PC-3 (cell line): ENCODE data around the gene LRRC56. TPM values are rescaled to one million over a fixed set of nuclear protein-coding genes. Genes with fewer than 3 reads are reported as not detected.
A peak's percentile ranks its signal among the peaks of the same experiment; 100 is the strongest.

Experiments
- ATAC-seq: fragments of 200-7000 bp; cut with Tn5 transposase; 2 replicates; pipeline ENCODE4 v1.9.1; 2020; ENCODE audit warnings: mild to moderate bottlenecking, moderate library complexity
- BruUV-seq: library from RNA; stranded (reverse); fragments of 400-500 nt; replicated peaks from 2 replicates; lab custom pipeline; 2021; lab: Mats Ljungman, UMichigan
- CTCF ChIA-PET: fragments of 300-600 bp; sonication (Branson Sonifier 250); formaldehyde crosslinking; loops from one replicate; lab custom pipeline; 2022; ENCODE audit warnings: antibody characterized with exemption; lab: Charles Lee
- POLR2A ChIA-PET: fragments of 300-600 bp; sonication (Branson Sonifier 250); formaldehyde crosslinking; loops from one replicate; lab custom pipeline; 2022; ENCODE audit warnings: antibody characterized with exemption; ENCODE audit not compliant: unreplicated experiment; lab: Charles Lee
- DNase-seq: peaks from one replicate; pipeline ENCODE4 v3.0.0-alpha.2; 2015
- H2AFZ ChIP-seq: fragments of 300-600 bp; sonication (generic); 2 replicates; pipeline ENCODE4 v1.6.0; 2016; ENCODE audit warnings: antibody characterized with exemption, low read length
- H3F3A ChIP-seq: fragments of 300-600 bp; sonication (generic); one replicate; pipeline ENCODE4 v1.6.0; 2017; ENCODE audit warnings: antibody characterized with exemption, low read length, control low read depth, mild to moderate bottlenecking; ENCODE audit not compliant: unreplicated experiment
- H3K27ac ChIP-seq: fragments of 300-600 bp; sonication (generic); 2 replicates; pipeline ENCODE4 v1.5.1; 2016; ENCODE audit warnings: mild to moderate bottlenecking, low read length
- H3K27me3 ChIP-seq: fragments of 300-600 bp; sonication (generic); 2 replicates; pipeline ENCODE4 v1.6.1; 2016; ENCODE audit warnings: low read length, mixed read lengths
- H3K36me3 ChIP-seq: fragments of 300-600 bp; sonication (generic); 2 replicates; pipeline ENCODE4 v1.6.1; 2016; ENCODE audit warnings: low read depth, mixed run types, low read length, mixed read lengths
- H3K4me1 ChIP-seq: fragments of 300-600 bp; sonication (generic); 2 replicates; pipeline ENCODE4 v1.5.1; 2016; ENCODE audit warnings: low read length; ENCODE audit not compliant: insufficient read depth
- H3K4me2 ChIP-seq: fragments of 300-600 bp; sonication (generic); 2 replicates; pipeline ENCODE4 v1.6.0; 2016; ENCODE audit warnings: low read length
- H3K4me3 ChIP-seq: fragments of 300-600 bp; sonication (generic); 2 replicates; pipeline ENCODE4 v1.5.1; 2016; ENCODE audit warnings: mild to moderate bottlenecking, low read length, mixed read lengths
- H3K79me2 ChIP-seq: fragments of 300-600 bp; sonication (generic); 2 replicates; pipeline ENCODE4 v1.6.1; 2017; ENCODE audit warnings: low read length, mixed read lengths
- H3K9ac ChIP-seq: fragments of 300-600 bp; sonication (generic); 2 replicates; pipeline ENCODE4 v1.6.0; 2016; ENCODE audit warnings: mild to moderate bottlenecking, low read length
- H3K9me2 ChIP-seq: fragments of 300-600 bp; sonication (generic); replicated peaks from 2 replicates; pipeline ENCODE4 v1.6.1; 2016; ENCODE audit warnings: mixed run types, low read length, mixed read lengths
- H3K9me3 ChIP-seq: fragments of 300-600 bp; sonication (generic); 2 replicates; pipeline ENCODE4 v1.6.1; 2016; ENCODE audit warnings: low read length, mixed read lengths
- H4K20me1 ChIP-seq: fragments of 300-600 bp; sonication (generic); 2 replicates; pipeline ENCODE4 v1.6.1; 2016; ENCODE audit warnings: low read length, mixed read lengths
- CTCF ChIP-seq: fragments of 300-600 bp; sonication (generic); conservative IDR thresholded peaks from 2 replicates; pipeline ENCODE4 v1.5.1; 2017; ENCODE audit warnings: antibody characterized with exemption, low read depth, mild to moderate bottlenecking, low read length
- EZH2 ChIP-seq: fragments of 300-600 bp; sonication (generic); IDR thresholded peaks from one replicate; pipeline ENCODE4 v1.6.1; 2017; ENCODE audit warnings: antibody characterized with exemption, mild to moderate bottlenecking, low read length; ENCODE audit not compliant: unreplicated experiment
- EZH2phosphoT487 ChIP-seq: fragments of 300-600 bp; sonication (generic); IDR thresholded peaks from 2 replicates; pipeline ENCODE4 v1.6.1; 2018; ENCODE audit warnings: mild to moderate bottlenecking, antibody characterized with exemption, low read length, borderline replicate concordance
- intact Hi-C: fragments of 100-400 bp; cut with micrococcal nuclease; formaldehyde crosslinking; loops from 2 replicates; pipeline ENCODE4 v1.9.0; 2023
- total RNA-seq: library from RNA; depleted of rRNA; stranded (reverse); fragments of >200 nt; gene quantifications from 2 replicates; pipeline ENCODE4 v1.2.3, GENCODE V29; 2014

The LRRC56 gene
- total RNA-seq, 1 experiment from 2014 or later: 1.5 TPM

GRCh38 chr11:532527-532985 lies 4.8 kb upstream of the LRRC56 start:
- H3K4me3 ChIP-seq: no peak overlapping the region
- H3F3A ChIP-seq: no peaks in the 10 kb centered on the region
- peaks cover 12% of the 10 kb centered on the region for H3K4me1 ChIP-seq
- H3K79me2 ChIP-seq: peaks cover 16% of the 10 kb centered on the region
- no peaks in the 10 kb centered on the region for H3K9me3 ChIP-seq
- intact Hi-C loops: no loop called here
- ChIA-PET CTCF (no interaction called here), POLR2A (no interaction called here)
- no peaks in the 10 kb centered on the region for H3K27me3 ChIP-seq
- no peak overlapping the region for H3K4me2 ChIP-seq
- no peak overlapping the region for H3K9ac ChIP-seq
- peaks cover 4% of the 10 kb centered on the region; the same call in 1 of the 2 replicates for H4K20me1 ChIP-seq
- no peak overlapping the region for H2AFZ ChIP-seq
- H3K27ac ChIP-seq: no peak overlapping the region
- TF ChIP-seq EZH2phosphoT487: no peak
- no peak for TF ChIP-seq EZH2
- no peak for TF ChIP-seq CTCF
- BruUV-seq: no TSS peak
- no peaks in the 10 kb centered on the region for H3K9me2 ChIP-seq
- DNase-seq (no peak), ATAC-seq (no peak)
- H3K36me3 ChIP-seq: no peaks in the 10 kb centered on the region

GRCh38 chr11:532986-533585 lies 4.2 kb upstream of the LRRC56 start:
- Histone ChIP-seq H3F3A (no peaks in the 10 kb centered on the region), H3K9me2 (no peaks in the 10 kb centered on the region), H3K4me2 (no peak overlapping the region), H3K27me3 (no peaks in the 10 kb centered on the region), H2AFZ (no peak overlapping the region), H3K36me3 (no peaks in the 10 kb centered on the region), H3K4me1 (peaks cover 17% of the 10 kb centered on the region), H3K4me3 (no peak overlapping the region), H3K9me3 (no peaks in the 10 kb centered on the region), H3K27ac (no peak overlapping the region), H3K9ac (no peak overlapping the region), H3K79me2 (peaks cover 16% of the 10 kb centered on the region), H4K20me1 (peaks cover 4% of the 10 kb centered on the region; the same call in 1 of the 2 replicates)
- intact Hi-C loops: no loop called here
- ATAC-seq (no peak), DNase-seq (no peak)
- CTCF ChIA-PET: no interaction called here
- no TSS peak for BruUV-seq
- no peak for TF ChIP-seq EZH2phosphoT487
- TF ChIP-seq CTCF: no peak
- TF ChIP-seq EZH2: no peak
- POLR2A ChIA-PET: no interaction called here

- ChIA-PET CTCF (no interaction called here), POLR2A (no interaction called here)
- ATAC-seq (no peak), DNase-seq (no peak)
- Histone ChIP-seq H3K27me3 (no peaks in the 10 kb centered on the region), H3F3A (no peaks in the 10 kb centered on the region), H4K20me1 (peaks cover 4% of the 10 kb centered on the region; the same call in 1 of the 2 replicates), H3K36me3 (no peaks in the 10 kb centered on the region), H3K27ac (no peak overlapping the region), H2AFZ (no peak overlapping the region), H3K9me3 (no peaks in the 10 kb centered on the region), H3K79me2 (peaks cover 16% of the 10 kb centered on the region), H3K4me2 (peak overlapping the region; percentile 92), H3K9me2 (no peaks in the 10 kb centered on the region), H3K9ac (0 out of 2 replicates have a peak overlapping the region, but pooled peaks have one; percentile 80), H3K4me1 (peaks cover 17% of the 10 kb centered on the region), H3K4me3 (peak overlapping the region; percentile 89)
- intact Hi-C loops: no loop called here
- TSS peak; percentile 63 for BruUV-seq
- no peak for TF ChIP-seq EZH2phosphoT487
- no peak for TF ChIP-seq EZH2
- TF ChIP-seq CTCF: no peak
Measured at GRCh38 chr11:533586-534395, 3.5 kb upstream of the LRRC56 start.
